ENCODE results near the gene TSTD1.
A peak's percentile ranks its signal among the peaks of the same experiment; 100 is the strongest.

Gene TSTD1

DNA sequence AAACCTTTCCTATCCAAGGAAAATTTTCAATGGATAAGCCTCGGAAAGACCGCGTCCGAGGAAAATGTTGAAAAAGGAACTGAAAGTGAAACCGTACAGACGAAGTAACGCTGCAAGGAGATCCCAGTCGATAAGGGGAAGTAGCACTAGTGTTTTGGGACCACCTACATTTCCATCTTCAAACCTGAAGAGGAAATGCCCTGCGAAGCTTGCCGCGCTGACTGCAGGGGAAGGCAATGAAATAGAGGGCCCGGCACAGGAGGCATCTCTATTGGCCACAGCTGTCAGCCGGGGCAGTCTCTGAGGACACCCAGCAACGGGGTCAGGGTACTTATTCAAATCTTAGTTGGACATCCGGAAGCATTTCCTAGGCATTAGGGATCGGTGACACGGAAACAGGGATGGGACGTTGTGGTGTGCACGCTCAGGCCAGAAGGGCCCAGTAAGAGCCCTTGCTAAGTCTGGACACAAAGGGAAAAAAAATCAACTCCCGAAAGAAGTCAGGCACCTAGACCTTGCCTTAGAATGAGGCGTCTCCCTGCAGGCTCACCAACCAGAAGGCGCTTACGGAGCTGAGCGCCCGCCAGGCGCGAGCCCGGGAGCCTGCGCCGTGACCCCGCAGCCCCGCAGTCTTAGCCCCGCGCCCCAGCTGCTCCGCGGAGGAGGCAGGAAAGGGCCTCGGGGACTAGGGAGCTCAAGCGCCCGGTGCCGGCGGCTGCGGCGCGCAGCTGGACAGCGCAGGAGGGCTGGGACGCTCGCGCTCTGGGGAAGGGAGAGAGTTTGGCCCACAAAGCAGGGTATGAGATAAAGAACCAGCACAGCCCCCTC, 6.4 kb upstream of the TSTD1 start:
- TF ChIP-seq POLR2AphosphoS5 (IDR thresholded peaks at IDR 0.05; ENCODE audit: low read depth, low read length): peak; percentile 40; the same call in 1 of the 2 replicates
- TF ChIP-seq SIN3A (IDR thresholded peaks at IDR 0.05; ENCODE audit: borderline replicate concordance, insufficient read depth, low read length): peak; percentile 80; the same call in 1 of the 2 replicates
- TF ChIP-seq FOXP2 (optimal IDR thresholded peaks at IDR 0.05; ENCODE audit: borderline replicate concordance, extremely low read depth, extremely low read length, insufficient read depth): no peak
- peak; percentile 66; the same call in 1 of the 2 replicates for TF ChIP-seq TAF1 (IDR thresholded peaks at IDR 0.05; ENCODE audit: borderline replicate concordance, insufficient read depth, low read length)
- TF ChIP-seq REST (IDR thresholded peaks at IDR 0.05; ENCODE audit: insufficient read depth in 1 of 2, low read depth in 2 of 2, low read length in 2 of 2): peak in 1 of 2 experiments; percentile 57; a peak in 1 of 4 replicates

DNA sequence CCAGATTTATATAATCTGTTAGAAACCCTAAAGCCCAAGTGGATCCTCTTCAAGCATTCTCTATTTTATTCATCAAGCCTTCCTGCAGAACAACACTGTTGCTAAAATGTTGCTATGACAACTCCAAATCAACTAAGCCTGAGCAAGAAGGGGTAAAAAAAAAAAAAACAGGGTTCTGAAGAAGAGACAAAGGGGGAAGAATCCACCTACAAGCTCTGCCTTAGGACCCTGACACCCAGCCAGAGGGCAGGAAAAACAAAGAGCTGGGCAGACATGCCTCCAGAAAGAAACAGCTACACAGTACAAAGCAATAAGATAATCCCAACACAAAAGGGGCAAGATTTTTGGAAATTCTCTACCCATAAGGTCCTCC, 5.8 kb upstream of the TSTD1 start:
- no peak for TF ChIP-seq POLR2AphosphoS5 (IDR thresholded peaks at IDR 0.05; ENCODE audit: low read depth, low read length)

DNA sequence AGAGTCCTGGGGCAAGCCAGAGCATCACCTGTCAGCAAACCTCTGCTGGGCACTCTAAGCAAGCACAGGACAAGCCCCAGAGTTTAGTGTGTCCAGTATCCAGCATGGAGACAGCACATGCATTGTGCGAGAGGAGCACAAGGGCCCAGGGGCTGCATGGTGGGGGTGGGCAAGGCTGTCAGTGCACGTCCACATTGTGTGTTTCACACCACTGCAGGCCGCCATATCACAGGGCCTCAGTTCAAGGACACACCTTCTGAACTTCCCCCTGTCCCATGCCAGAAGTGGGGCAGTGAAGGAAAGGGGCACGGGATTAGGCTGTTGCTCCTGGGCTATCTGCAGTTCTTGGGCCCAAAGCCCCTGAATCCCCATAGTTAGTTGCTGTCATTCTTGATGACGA, 782 bp upstream of the TSTD1 start:
- TF ChIP-seq REST (IDR thresholded peaks at IDR 0.05; ENCODE audit: insufficient read depth in 1 of 2, low read depth in 2 of 2, low read length in 2 of 2): no peak
- TF ChIP-seq POLR2AphosphoS5 (IDR thresholded peaks at IDR 0.05; ENCODE audit: low read depth, low read length): no peak
- TF ChIP-seq TAF1 (IDR thresholded peaks at IDR 0.05; ENCODE audit: borderline replicate concordance, insufficient read depth, low read length): no peak
- TF ChIP-seq FOXP2 (optimal IDR thresholded peaks at IDR 0.05; ENCODE audit: borderline replicate concordance, extremely low read depth, extremely low read length, insufficient read depth): no peak
- TF ChIP-seq SIN3A (IDR thresholded peaks at IDR 0.05; ENCODE audit: borderline replicate concordance, insufficient read depth, low read length): no peak

DNA sequence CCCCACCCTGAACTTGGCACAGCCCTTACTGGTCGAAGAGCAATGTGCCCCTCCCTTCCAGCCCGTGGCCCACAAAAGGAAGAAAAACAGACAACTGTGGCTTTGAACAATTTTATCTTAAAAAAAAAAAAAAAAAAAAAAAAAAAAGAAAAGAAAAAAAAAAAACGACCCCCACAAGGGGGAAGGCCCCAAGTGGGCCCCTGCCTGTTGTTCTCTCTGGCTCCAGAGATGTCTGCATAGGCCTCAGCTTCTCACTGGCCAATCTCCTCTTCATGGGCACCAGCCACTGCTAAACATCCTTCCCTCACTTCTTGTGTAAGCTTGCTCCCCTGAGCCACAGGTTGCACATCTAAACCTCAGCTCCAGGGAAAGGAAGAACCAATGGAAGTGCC, 386 bp upstream of the TSTD1 start:
- TF ChIP-seq POLR2AphosphoS5 (IDR thresholded peaks at IDR 0.05; ENCODE audit: low read depth, low read length) (no peak), FOXP2 (optimal IDR thresholded peaks at IDR 0.05; ENCODE audit: borderline replicate concordance, extremely low read depth, extremely low read length, insufficient read depth) (no peak), SIN3A (IDR thresholded peaks at IDR 0.05; ENCODE audit: borderline replicate concordance, insufficient read depth, low read length) (no peak), REST (IDR thresholded peaks at IDR 0.05; ENCODE audit: insufficient read depth in 1 of 2, low read depth in 2 of 2, low read length in 2 of 2) (no peak), TAF1 (IDR thresholded peaks at IDR 0.05; ENCODE audit: borderline replicate concordance, insufficient read depth, low read length) (no peak)

DNA sequence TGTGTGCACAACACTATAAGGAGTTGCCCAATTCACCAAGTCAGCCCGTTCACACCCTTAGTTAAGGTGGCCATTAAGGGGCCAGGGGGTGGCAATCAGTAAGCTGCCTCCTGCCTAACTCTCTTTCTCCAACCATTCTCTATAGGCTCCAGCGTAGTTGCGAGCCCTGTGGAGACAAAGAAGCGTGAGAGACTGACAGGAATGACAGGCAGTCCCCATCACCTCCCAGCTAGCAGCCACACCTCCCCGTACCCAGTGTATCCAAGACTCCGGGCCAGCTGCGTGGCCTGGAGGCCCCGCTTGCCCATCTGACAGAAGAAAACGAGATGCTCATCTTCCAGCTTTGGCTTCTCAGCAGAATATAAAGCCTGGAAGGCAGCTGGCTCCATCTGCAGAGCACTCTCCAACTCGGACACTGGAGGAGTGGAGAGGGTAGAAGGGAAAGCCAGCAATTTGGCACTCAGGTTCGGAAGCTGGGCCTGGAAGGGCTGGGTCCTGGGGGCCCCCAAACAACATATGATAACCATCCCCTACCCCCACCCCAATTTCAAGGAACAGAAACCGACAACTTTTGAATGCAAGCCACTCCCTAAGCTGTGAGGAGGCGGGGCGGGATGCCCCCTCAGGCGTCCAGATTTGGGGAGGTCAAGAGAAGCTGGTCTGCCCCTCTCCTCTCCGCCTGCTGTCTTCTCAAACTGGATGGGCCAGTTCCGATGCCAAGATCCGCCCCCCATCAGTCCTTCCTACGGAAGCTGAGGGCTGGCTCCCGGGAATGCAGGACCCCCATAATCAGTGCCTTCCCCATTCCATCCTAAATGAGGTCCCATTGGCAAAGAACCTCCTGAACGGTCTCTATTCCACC, 872 bp downstream of the TSTD1 start:
- TF ChIP-seq TAF1 (IDR thresholded peaks at IDR 0.05; ENCODE audit: borderline replicate concordance, insufficient read depth, low read length) (no peak), REST (IDR thresholded peaks at IDR 0.05; ENCODE audit: insufficient read depth in 1 of 2, low read depth in 2 of 2, low read length in 2 of 2) (no peak), POLR2AphosphoS5 (IDR thresholded peaks at IDR 0.05; ENCODE audit: low read depth, low read length) (no peak), FOXP2 (optimal IDR thresholded peaks at IDR 0.05; ENCODE audit: borderline replicate concordance, extremely low read depth, extremely low read length, insufficient read depth) (no peak), SIN3A (IDR thresholded peaks at IDR 0.05; ENCODE audit: borderline replicate concordance, insufficient read depth, low read length) (no peak)

All from PFSK-1 (cell line).